ENCODE data around the gene CPAMD8. TPM values are rescaled to one million over a fixed set of nuclear protein-coding genes. Genes with fewer than 3 reads are reported as not detected.

The CPAMD8 gene
- total and polyA plus RNA-seq, 2 of the 8 experiments (the other 6 are each of a cell fraction or from before 2014, with no cell fraction given) = 6.1 to 9.2 TPM

GRCh38 chr19:16885166-16885565 is 141.4 kb downstream of the CPAMD8 start:
- Histone ChIP-seq H2AFZ (ENCODE audit: low read length) (no peak overlapping the region), H3K4me3 (ENCODE audit: extremely low read depth in 1 of 4, insufficient read depth in 2 of 4, low read depth in 3 of 4, low read length in 4 of 4) (no peak overlapping the region), H2BK120ac (replicated peaks; ENCODE audit: low read depth, low read length) (no peak overlapping the region), H4K20me1 (replicated peaks in 1 of 2; ENCODE audit: control insufficient read depth in 1 of 2, insufficient read depth in 2 of 2, low read length in 2 of 2) (no peaks in the 10 kb centered on the region), H3K36me3 (ENCODE audit: control insufficient read depth in 2 of 4, insufficient read depth in 4 of 4, low read length in 3 of 4) (0 out of 8 replicates have a peak, but pooled peaks cover 0 to 2% (median 0%) of the 10 kb centered on the region in 4 experiments), H3K4ac (replicated peaks; ENCODE audit: insufficient read length, low read depth, low read length) (no peak overlapping the region), H2BK15ac (ENCODE audit: low read length) (no peak overlapping the region), H3K9me3 (ENCODE audit: insufficient read depth in 2 of 2, low read depth in 1 of 2, low read length in 1 of 2) (peaks cover 4 to 16% of the 10 kb centered on the region in 2 experiments), H3K79me1 (ENCODE audit: low read depth, low read length) (no peaks in the 10 kb centered on the region), H2BK5ac (ENCODE audit: low read depth, low read length) (no peak overlapping the region), H3K14ac (ENCODE audit: insufficient read length) (no peak overlapping the region), H4K5ac (ENCODE audit: insufficient read length, low read depth, low read length) (no peak overlapping the region), H3K4me2 (ENCODE audit: insufficient read depth in 1 of 2, low read depth in 2 of 2, low read length in 2 of 2) (no peak overlapping the region), H4K91ac (replicated peaks; ENCODE audit: insufficient read length, low read length) (no peak overlapping the region), H3K27me3 (replicated peaks in 1 of 4; ENCODE audit: control insufficient read depth in 3 of 4, extremely low read depth in 1 of 4, insufficient read depth in 3 of 4, low read length in 3 of 4) (no peaks in the 10 kb centered on the region), H2BK20ac (ENCODE audit: low read length) (no peak overlapping the region), H3K4me1 (replicated peaks in 1 of 4; ENCODE audit: control insufficient read depth in 3 of 4, insufficient read depth in 4 of 4, low read length in 3 of 4) (no peaks in the 10 kb centered on the region; a peak in 1 of 7 replicates), H4K8ac (ENCODE audit: extremely low read depth, insufficient read depth, low read length) (no peak overlapping the region), H3K9ac (replicated peaks in 1 of 4; ENCODE audit: extremely low read depth in 1 of 4, low read depth in 3 of 4, low read length in 3 of 4) (no peak overlapping the region), H3K23ac (ENCODE audit: insufficient read length) (no peak overlapping the region), H3K56ac (replicated peaks; ENCODE audit: insufficient read length, low read depth, low read length) (no peak overlapping the region), H3K27ac (ENCODE audit: low read depth, low read length) (no peak overlapping the region), H3K18ac (ENCODE audit: extremely low read depth, low read length) (no peak overlapping the region), H2BK12ac (ENCODE audit: low read depth, low read length) (no peak overlapping the region), H2AK5ac (ENCODE audit: low read depth, low read length) (no peak overlapping the region), H3K79me2 (ENCODE audit: control insufficient read depth in 1 of 2, insufficient read depth in 2 of 2, low read length in 2 of 2) (no peaks in the 10 kb centered on the region), H3K23me2 (ENCODE audit: low read depth, low read length) (no peaks in the 10 kb centered on the region)
- FAIRE-seq (no peak), DNase-seq (ENCODE audit: low read depth in 1 of 2, low spot score in 2 of 2) (no peak)
- CTCF ChIA-PET (ENCODE audit: partially characterized antibody) = no interaction called here
- POLR2A ChIA-PET (ENCODE audit: partially characterized antibody) = no interaction called here
- no peak for TF ChIP-seq TBP (IDR thresholded peaks at IDR 0.05; ENCODE audit: low read depth, low read length)
- 89% methylated on average over 3 of the region's 5 CpGs; no CpG with 5 or more reads in 1 of the 2 experiments for WGBS, 2 experiments (ENCODE audit: extremely low coverage in 1 of 2, insufficient coverage in 1 of 2, insufficient read length in 1 of 2, insufficient replicate concordance in 2 of 2, low coverage in 1 of 2, low lambda C conversion rate in 2 of 2, missing lambda C conversion rate in 1 of 2)

All from H1 (cell line).